Ovary (tissue), 9 donors: ENCODE measurements around the gene SOAT2. TPM values are rescaled to one million over a fixed set of nuclear protein-coding genes. Genes with fewer than 3 reads are reported as not detected.

ENCODE experiments used
- DNase-seq, 5 donors: peaks; one replicate each; pipeline ENCODE4 v3.0.0-alpha.2; 2019 to 2020
- H3K27ac ChIP-seq, 2 donors: fragments of 200-600 bp; one replicate each; pipeline versions ENCODE4 v1.5.1 to v1.8.0; 2019 to 2022
- H3K27me3 ChIP-seq: fragments of 200-600 bp; one replicate; pipeline ENCODE4 v1.8.0; 2022
- H3K36me3 ChIP-seq: fragments of 200-600 bp; sonication (generic); one replicate; pipeline ENCODE4 v1.5.1; 2019
- H3K4me1 ChIP-seq: one replicate; pipeline ENCODE4 v1.8.1; 2013; ENCODE audit warnings: mild to moderate bottlenecking, moderate library complexity; ENCODE audit not compliant: insufficient read depth
- H3K4me3 ChIP-seq: fragments of 200-600 bp; sonication (generic); one replicate; pipeline ENCODE4 v1.5.1; 2017
- H3K9me3 ChIP-seq, 2 donors: fragments of 200-600 bp in 1 of 2; sonication (generic) in 1 of 2; one replicate each; pipeline versions ENCODE4 v1.5.1 to v1.8.1; 2013 to 2019; ENCODE audit warnings: mild to moderate bottlenecking in 1 of 2, moderate library complexity in 1 of 2
- EP300 ChIP-seq: sonication (generic); formaldehyde crosslinking; IDR thresholded peaks from one replicate; pipeline ENCODE4 v1.6.1; 2017; ENCODE audit warnings: antibody characterized with exemption
- POLR2A ChIP-seq: fragments of 450-650 bp; IDR thresholded peaks from one replicate; pipeline ENCODE4 v1.6.1; 2017; ENCODE audit warnings: antibody characterized with exemption, mild to moderate bottlenecking, moderate library complexity
- WGBS, 3 donors: extraction: QIAGEN DNeasy Blood & Tissue Kit in 1 of 3; methylation state at CpG; one replicate each; pipeline versions ENCODE4 v1.1.5 to v1.1.7; 2013 to 2017; 5-methylcytosine and 5-hydroxymethylcytosine counted together
- intact Hi-C, 4 donors: fragments of 100-400 bp; cut with DNase I; formaldehyde crosslinking; loops; one replicate each; pipeline versions ENCODE4 v1.11.0 to v1.15.1; 2022 to 2023
- polyA plus RNA-seq, 2 donors: library from polyadenylated mRNA; stranded (reverse); fragments of 200-250 nt in 1 of 2; fragments of 350-450 nt in 1 of 2; fragmentation: Illumina TruSeq in 1 of 2; extraction: RNeasy Lipid Tissue Mini Kit (QIAGEN cat#74804) in 1 of 2; gene quantifications; one replicate each; pipeline ENCODE4 v1.2.3, GENCODE V29; 2013 to 2014
- total RNA-seq, 7 donors: library from RNA; depleted of rRNA in 2 of 7; stranded (reverse); fragments of >200 nt in 2 of 7; fragmentation: NEBNext Ultra II Directional in 3 of 7; extraction: Animal tissue kit (Norgen Biotek cat#: 25700) in 3 of 7; gene quantifications; one replicate each; pipeline versions ENCODE4 v1.1.0 to v1.2.4, GENCODE V29; 2016 to 2023
- TF ChIP-seq, protein P1 (sequence below), 3 donors: fragments of 450-650 bp in 2 of 3; fragments of 200-600 bp in 1 of 3; IDR thresholded peaks; one replicate each; pipeline versions ENCODE4 v1.5.1 to v1.8.0; 2016 to 2022; ENCODE audit warnings: antibody characterized with exemption in 3 of 3, mild to moderate bottlenecking in 1 of 3
- donor health status: DM: no; HTN: no; CAD: no; lungs with moderate emphysema.
- donor health status: DM: no; HTN: no; CAD: no.
- donor health status: Bipolar disorder and iron deficiency.
- donor health status: DM: yes; HTN: yes; CAD: no.
- donor health status: DM: no; HTN: no; CAD: no.
- donor health status: DM: yes; HTN: yes; CAD: no.

The SOAT2 gene
- total and polyA plus RNA-seq, 9 donors = 0.07 to 0.72 (median 0.28) TPM; not detected in 4

- H3K9me3 ChIP-seq = no peaks in the 10 kb centered on the region
- H3K27ac ChIP-seq = no peak overlapping the region
- no peak overlapping the region for H3K4me3 ChIP-seq
- H3K4me1 ChIP-seq = peaks cover 10% of the 10 kb centered on the region
- H3K27me3 ChIP-seq = no peaks in the 10 kb centered on the region
- no peak for TF ChIP-seq POLR2A
- DNase-seq = peak in 1 of 5 donors; percentile 33
- WGBS, 3 donors = 90 to 93% (median 92%) methylated on average over 7 of the region's 7 CpGs
- intact Hi-C loops = no loop called here
- no peaks in the 10 kb centered on the region for H3K36me3 ChIP-seq
Measured at GRCh38 chr12:53056901-53057300, 46.4 kb upstream of the SOAT2 start.

- WGBS, 3 donors = 83 to 86% (median 85%) methylated on average over 13 of the region's 13 CpGs
- H3K9me3 ChIP-seq = no peaks in the 10 kb centered on the region
- intact Hi-C loops = no loop called here
- TF ChIP-seq EP300 (no peak), POLR2A (no peak)
- TF ChIP-seq, protein P1, sequence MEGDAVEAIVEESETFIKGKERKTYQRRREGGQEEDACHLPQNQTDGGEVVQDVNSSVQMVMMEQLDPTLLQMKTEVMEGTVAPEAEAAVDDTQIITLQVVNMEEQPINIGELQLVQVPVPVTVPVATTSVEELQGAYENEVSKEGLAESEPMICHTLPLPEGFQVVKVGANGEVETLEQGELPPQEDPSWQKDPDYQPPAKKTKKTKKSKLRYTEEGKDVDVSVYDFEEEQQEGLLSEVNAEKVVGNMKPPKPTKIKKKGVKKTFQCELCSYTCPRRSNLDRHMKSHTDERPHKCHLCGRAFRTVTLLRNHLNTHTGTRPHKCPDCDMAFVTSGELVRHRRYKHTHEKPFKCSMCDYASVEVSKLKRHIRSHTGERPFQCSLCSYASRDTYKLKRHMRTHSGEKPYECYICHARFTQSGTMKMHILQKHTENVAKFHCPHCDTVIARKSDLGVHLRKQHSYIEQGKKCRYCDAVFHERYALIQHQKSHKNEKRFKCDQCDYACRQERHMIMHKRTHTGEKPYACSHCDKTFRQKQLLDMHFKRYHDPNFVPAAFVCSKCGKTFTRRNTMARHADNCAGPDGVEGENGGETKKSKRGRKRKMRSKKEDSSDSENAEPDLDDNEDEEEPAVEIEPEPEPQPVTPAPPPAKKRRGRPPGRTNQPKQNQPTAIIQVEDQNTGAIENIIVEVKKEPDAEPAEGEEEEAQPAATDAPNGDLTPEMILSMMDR (IDR thresholded peaks at IDR 0.05) = no peak
- DNase-seq = peak in 3 of 5 donors; percentile 30 to 45 (median 41)
- peaks cover 5% of the 10 kb centered on the region for H3K4me1 ChIP-seq
- H3K36me3 ChIP-seq = no peaks in the 10 kb centered on the region
- H3K27ac ChIP-seq = no peak overlapping the region
- no peaks in the 10 kb centered on the region for H3K27me3 ChIP-seq
- H3K4me3 ChIP-seq = no peak overlapping the region
Measured at GRCh38 chr12:53057816-53058500, 45.3 kb upstream of the SOAT2 start.

DNA sequence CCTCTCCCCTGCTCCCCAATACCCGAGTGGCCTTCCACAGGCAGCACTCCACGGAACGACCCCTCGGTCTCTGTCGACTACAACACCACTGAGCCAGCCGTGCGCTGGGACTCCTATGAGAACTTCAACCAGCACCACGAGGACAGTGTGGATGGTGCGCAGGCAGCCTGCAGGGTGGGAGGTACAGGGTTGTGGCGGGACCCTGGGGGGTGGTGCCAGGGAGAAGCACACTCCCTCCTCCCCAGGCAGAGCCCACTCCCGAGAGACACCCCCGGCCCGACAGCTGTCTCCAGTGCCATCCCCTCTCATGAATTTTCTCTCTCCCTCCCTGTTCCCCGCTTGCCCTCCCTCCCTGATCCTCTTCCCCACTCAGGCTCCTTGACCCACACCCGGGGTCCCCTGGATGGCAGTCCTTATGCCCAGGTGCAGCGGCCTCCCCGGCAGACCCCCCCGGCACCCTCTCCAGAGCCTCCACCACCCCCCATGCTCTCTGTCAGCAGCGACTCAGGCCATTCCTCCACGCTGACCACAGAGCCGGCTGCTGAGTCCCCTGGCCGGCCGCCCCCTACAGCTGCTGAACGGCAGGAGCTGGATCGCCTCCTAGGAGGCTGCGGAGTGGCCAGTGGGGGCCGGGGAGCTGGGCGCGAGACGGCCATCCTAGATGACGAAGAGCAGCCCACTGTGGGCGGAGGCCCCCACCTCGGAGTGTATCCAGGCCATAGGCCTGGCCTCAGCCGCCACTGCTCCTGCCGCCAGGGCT lies 44.4 kb upstream of the SOAT2 start:
- no peaks in the 10 kb centered on the region for H3K9me3 ChIP-seq
- TF ChIP-seq EP300 (no peak), POLR2A (no peak)
- TF ChIP-seq, protein P1 (IDR thresholded peaks at IDR 0.05) = no peak
- H3K4me3 ChIP-seq = no peak overlapping the region
- 68 to 78% (median 73%) methylated on average over 28 to 35 of the region's 35 CpGs for WGBS, 3 donors
- peak in 4 of 5 donors; percentile 34 to 50 (median 40) for DNase-seq
- no peaks in the 10 kb centered on the region for H3K36me3 ChIP-seq
- peaks cover 11% of the 10 kb centered on the region for H3K4me1 ChIP-seq
- H3K27me3 ChIP-seq = no peaks in the 10 kb centered on the region
- intact Hi-C loops = no loop called here
- no peak overlapping the region for H3K27ac ChIP-seq

DNA sequence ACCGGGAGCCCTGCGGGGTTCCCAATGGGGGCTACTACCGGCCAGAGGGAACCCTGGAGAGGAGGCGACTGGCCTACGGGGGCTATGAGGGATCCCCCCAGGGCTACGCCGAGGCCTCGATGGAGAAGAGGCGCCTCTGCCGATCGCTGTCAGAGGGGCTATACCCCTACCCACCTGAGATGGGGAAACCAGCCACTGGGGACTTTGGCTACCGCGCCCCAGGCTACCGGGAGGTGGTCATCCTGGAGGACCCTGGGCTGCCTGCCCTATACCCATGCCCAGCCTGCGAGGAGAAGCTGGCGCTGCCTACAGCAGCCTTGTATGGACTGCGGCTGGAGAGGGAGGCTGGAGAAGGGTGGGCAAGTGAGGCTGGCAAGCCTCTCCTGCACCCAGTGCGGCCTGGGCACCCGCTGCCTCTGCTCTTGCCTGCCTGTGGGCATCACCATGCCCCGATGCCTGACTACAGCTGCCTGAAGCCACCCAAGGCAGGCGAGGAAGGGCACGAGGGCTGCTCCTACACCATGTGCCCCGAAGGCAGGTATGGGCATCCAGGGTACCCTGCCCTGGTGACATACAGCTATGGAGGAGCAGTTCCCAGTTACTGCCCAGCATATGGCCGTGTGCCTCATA lies 43.7 kb upstream of the SOAT2 start:
- Histone ChIP-seq H3K4me1 (peaks cover 15% of the 10 kb centered on the region), H3K36me3 (no peaks in the 10 kb centered on the region), H3K9me3 (no peaks in the 10 kb centered on the region), H3K4me3 (no peak overlapping the region), H3K27me3 (no peaks in the 10 kb centered on the region), H3K27ac (peak overlapping the region in 1 of 2 donors; percentile 20)
- DNase-seq = peak in 2 of 5 donors; percentile 43 to 48
- intact Hi-C loops = no loop called here
- TF ChIP-seq, protein P1 (IDR thresholded peaks at IDR 0.05) = no peak
- TF ChIP-seq EP300 (no peak), POLR2A (no peak)
- WGBS, 3 donors = 86 to 87% (median 87%) methylated on average over 19 to 24 of the region's 24 CpGs
